Measurements from ENCODE around the gene RPS27. TPM values are rescaled to one million over a fixed set of nuclear protein-coding genes. Genes with fewer than 3 reads are reported as not detected.
A peak's percentile ranks its signal among the peaks of the same experiment; 100 is the strongest.

Gene RPS27
- polyA plus RNA-seq (2012; ENCODE audit: low read depth, missing spikeins) = 19,159 TPM

GRCh38 chr1:153990468-153991150 is at the start of gene RPS27:
RPS27 (plus strand) TSS chr1:153990762; CDS start chr1:153990797, 35 bp downstream.
- FAIRE-seq = peak; percentile 93
- TF ChIP-seq PAX5 (IDR thresholded peaks at IDR 0.05; ENCODE audit: insufficient read depth, low read length, severe bottlenecking) (no peak), SPI1 (IDR thresholded peaks at IDR 0.05; ENCODE audit: low read depth, low read length) (peak; percentile 39; the same call in 1 of the 2 replicates), POLR2A (IDR thresholded peaks at IDR 0.05; ENCODE audit: low read depth, low read length) (peak; percentile 100), POLR2AphosphoS5 (IDR thresholded peaks at IDR 0.05; ENCODE audit: low read depth, low read length) (peak; percentile 100), POU2F2 (IDR thresholded peaks at IDR 0.05; ENCODE audit: low read depth, low read length) (peak; percentile 99), TAF1 (IDR thresholded peaks at IDR 0.05; ENCODE audit: low read depth, low read length) (peak; percentile 99)
- DNase-seq (ENCODE audit: insufficient read length, low spot score) = peak; percentile 78

- FAIRE-seq = no peak
- no peak; the same call in 1 of the 2 replicates for TF ChIP-seq POLR2AphosphoS5 (IDR thresholded peaks at IDR 0.05; ENCODE audit: low read depth, low read length)
- TF ChIP-seq POU2F2 (IDR thresholded peaks at IDR 0.05; ENCODE audit: low read depth, low read length) = no peak
- no peak for DNase-seq (ENCODE audit: insufficient read length, low spot score)
Observed at GRCh38 chr1:153941826-153942725, 48.5 kb upstream of the RPS27 start.

- no peak for DNase-seq (ENCODE audit: insufficient read length, low spot score)
- TF ChIP-seq POU2F2 (IDR thresholded peaks at IDR 0.05; ENCODE audit: low read depth, low read length) (no peak), SPI1 (IDR thresholded peaks at IDR 0.05; ENCODE audit: low read depth, low read length) (no peak), TAF1 (IDR thresholded peaks at IDR 0.05; ENCODE audit: low read depth, low read length) (no peak), PAX5 (IDR thresholded peaks at IDR 0.05; ENCODE audit: insufficient read depth, low read length, severe bottlenecking) (no peak), POLR2AphosphoS5 (IDR thresholded peaks at IDR 0.05; ENCODE audit: low read depth, low read length) (0 out of 2 replicates have a peak, but pooled peaks have one; percentile 14), POLR2A (IDR thresholded peaks at IDR 0.05; ENCODE audit: low read depth, low read length) (no peak)
- FAIRE-seq = no peak
Observed at GRCh38 chr1:153942766-153943549, 47.6 kb upstream of the RPS27 start.

- no peak for TF ChIP-seq TAF1 (IDR thresholded peaks at IDR 0.05; ENCODE audit: low read depth, low read length)
- TF ChIP-seq POLR2AphosphoS5 (IDR thresholded peaks at IDR 0.05; ENCODE audit: low read depth, low read length) = no peak; the same call in 1 of the 2 replicates
- no peak for TF ChIP-seq PAX5 (IDR thresholded peaks at IDR 0.05; ENCODE audit: insufficient read depth, low read length, severe bottlenecking)
- no peak for TF ChIP-seq POLR2A (IDR thresholded peaks at IDR 0.05; ENCODE audit: low read depth, low read length)
- no peak for TF ChIP-seq SPI1 (IDR thresholded peaks at IDR 0.05; ENCODE audit: low read depth, low read length)
- no peak for TF ChIP-seq POU2F2 (IDR thresholded peaks at IDR 0.05; ENCODE audit: low read depth, low read length)
- no peak for DNase-seq (ENCODE audit: insufficient read length, low spot score)
- FAIRE-seq = peak; percentile 60
Observed at GRCh38 chr1:153944005-153944826, 46.3 kb upstream of the RPS27 start.

GRCh38 chr1:153944827-153945117 is 45.8 kb upstream of the RPS27 start:
- FAIRE-seq (no peak), DNase-seq (ENCODE audit: insufficient read length, low spot score) (no peak)
- TF ChIP-seq TAF1 (IDR thresholded peaks at IDR 0.05; ENCODE audit: low read depth, low read length) (no peak), PAX5 (IDR thresholded peaks at IDR 0.05; ENCODE audit: insufficient read depth, low read length, severe bottlenecking) (no peak), SPI1 (IDR thresholded peaks at IDR 0.05; ENCODE audit: low read depth, low read length) (no peak), POLR2AphosphoS5 (IDR thresholded peaks at IDR 0.05; ENCODE audit: low read depth, low read length) (no peak), POU2F2 (IDR thresholded peaks at IDR 0.05; ENCODE audit: low read depth, low read length) (no peak)

GRCh38 chr1:153945131-153945794 is 45.3 kb upstream of the RPS27 start:
- TF ChIP-seq POU2F2 (IDR thresholded peaks at IDR 0.05; ENCODE audit: low read depth, low read length) = no peak; the same call in 1 of the 2 replicates
- no peak for TF ChIP-seq TAF1 (IDR thresholded peaks at IDR 0.05; ENCODE audit: low read depth, low read length)
- TF ChIP-seq PAX5 (IDR thresholded peaks at IDR 0.05; ENCODE audit: insufficient read depth, low read length, severe bottlenecking) = no peak
- TF ChIP-seq SPI1 (IDR thresholded peaks at IDR 0.05; ENCODE audit: low read depth, low read length) = peak; percentile 76
- TF ChIP-seq POLR2AphosphoS5 (IDR thresholded peaks at IDR 0.05; ENCODE audit: low read depth, low read length) = no peak; the same call in 1 of the 2 replicates
- peak; percentile 73 for TF ChIP-seq POLR2A (IDR thresholded peaks at IDR 0.05; ENCODE audit: low read depth, low read length)
- DNase-seq (ENCODE audit: insufficient read length, low spot score) (peak; percentile 82), FAIRE-seq (no peak)

- peak; percentile 99 for TF ChIP-seq SPI1 (IDR thresholded peaks at IDR 0.05; ENCODE audit: low read depth, low read length)
- TF ChIP-seq POLR2A (IDR thresholded peaks at IDR 0.05; ENCODE audit: low read depth, low read length) = peak; percentile 52; the same call in 1 of the 2 replicates
- peak; percentile 71 for TF ChIP-seq PAX5 (IDR thresholded peaks at IDR 0.05; ENCODE audit: insufficient read depth, low read length, severe bottlenecking)
- TF ChIP-seq POLR2AphosphoS5 (IDR thresholded peaks at IDR 0.05; ENCODE audit: low read depth, low read length) = peak; percentile 68; the same call in 1 of the 2 replicates
- TF ChIP-seq POU2F2 (IDR thresholded peaks at IDR 0.05; ENCODE audit: low read depth, low read length) = peak; percentile 86
- TF ChIP-seq TAF1 (IDR thresholded peaks at IDR 0.05; ENCODE audit: low read depth, low read length) = no peak
- DNase-seq (ENCODE audit: insufficient read length, low spot score) (peak; percentile 93), FAIRE-seq (peak; percentile 100)
Observed at GRCh38 chr1:153945795-153946621, 44.6 kb upstream of the RPS27 start.
